Measurements from ENCODE around the gene PTPRN2. TPM values are rescaled to one million over a fixed set of nuclear protein-coding genes. Genes with fewer than 3 reads are reported as not detected.

Gene PTPRN2
- total RNA-seq, 2 experiments from 2014 or later: 4.7 to 4.8 TPM

DNA sequence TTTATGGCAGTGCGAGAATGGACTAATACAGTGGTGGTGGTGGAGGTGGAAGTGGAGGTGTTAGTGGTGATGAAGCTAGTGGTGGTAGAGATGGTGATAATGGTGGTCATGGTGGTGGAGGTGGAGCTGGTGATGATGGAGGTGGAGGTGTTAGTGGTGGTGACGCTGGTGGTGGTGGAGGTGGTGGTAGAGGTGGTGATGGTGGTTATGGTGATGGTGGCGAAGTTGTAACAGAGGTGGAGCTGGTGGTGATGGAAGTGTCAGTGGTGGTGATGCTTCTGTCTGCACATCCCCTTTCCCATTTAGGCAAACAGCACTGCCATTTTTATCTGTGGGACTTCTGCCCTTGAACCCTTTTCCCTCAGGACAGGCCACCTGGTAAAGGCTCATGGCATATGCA lies 7.4 kb upstream of the PTPRN2 start:
- no peaks in the 10 kb centered on the region for H3K4me1 Mint-ChIP-seq
- ChIA-PET POLR2A (no interaction called here), CTCF (no interaction called here)
- DNase-seq: no peak
- no peaks in the 10 kb centered on the region for H3K27me3 Mint-ChIP-seq
- no peak overlapping the region for H3K27ac Mint-ChIP-seq
- H3K36me3 Mint-ChIP-seq (ENCODE audit: low read depth): peaks cover 12% of the 10 kb centered on the region
- H3K4me3 Mint-ChIP-seq: no peak overlapping the region
- H3K9me3 Mint-ChIP-seq: peaks cover 9% of the 10 kb centered on the region

DNA sequence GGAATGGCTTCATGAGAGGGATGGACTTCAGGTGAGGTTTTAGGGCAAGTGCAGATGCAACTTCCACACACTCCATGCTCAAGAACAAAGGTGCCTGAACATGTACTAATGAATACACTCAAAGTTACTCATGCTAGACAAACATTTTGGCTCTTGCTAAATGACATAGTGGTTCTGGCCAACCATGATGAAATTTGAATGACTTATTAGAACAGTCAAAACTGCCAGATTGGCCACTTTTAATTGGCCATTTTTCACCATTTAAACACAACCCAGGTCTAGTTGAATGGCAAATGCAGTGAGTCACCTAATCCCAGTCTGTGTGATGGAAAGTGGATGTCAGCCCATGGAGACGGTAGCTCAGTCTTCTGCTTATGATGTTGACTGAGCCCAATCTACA lies 4.9 kb upstream of the PTPRN2 start:
- Mint-ChIP-seq H3K36me3 (ENCODE audit: low read depth) (peaks cover 17% of the 10 kb centered on the region), H3K27ac (no peak overlapping the region), H3K27me3 (peaks cover 10% of the 10 kb centered on the region), H3K9me3 (peaks cover 9% of the 10 kb centered on the region), H3K4me1 (no peaks in the 10 kb centered on the region), H3K4me3 (no peak overlapping the region)
- ChIA-PET POLR2A (no interaction called here), CTCF (no interaction called here)
- DNase-seq: no peak

DNA sequence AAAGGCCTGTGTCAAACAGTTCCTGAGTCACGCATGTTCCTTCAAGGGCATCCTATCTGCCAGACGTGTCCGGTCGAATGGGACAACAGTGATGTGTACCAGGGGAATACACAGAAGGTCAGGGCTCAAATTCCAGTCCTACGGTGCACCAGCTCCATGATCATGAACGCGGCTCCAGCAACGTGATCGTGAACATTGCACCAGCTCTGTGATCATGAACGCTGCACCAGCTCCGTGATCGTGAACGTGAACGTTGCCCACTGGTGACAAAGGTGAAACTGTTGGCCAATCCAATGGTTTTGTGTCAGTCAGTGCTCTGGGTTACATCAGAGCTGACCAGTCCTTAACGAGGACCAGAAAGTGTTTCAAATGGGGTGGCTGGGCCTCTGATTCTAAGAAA lies 4.3 kb upstream of the PTPRN2 start:
- DNase-seq: no peak
- Mint-ChIP-seq H3K27ac (no peak overlapping the region), H3K4me3 (no peak overlapping the region), H3K4me1 (no peaks in the 10 kb centered on the region), H3K36me3 (ENCODE audit: low read depth) (peaks cover 17% of the 10 kb centered on the region), H3K9me3 (peaks cover 9% of the 10 kb centered on the region), H3K27me3 (peaks cover 10% of the 10 kb centered on the region)
- ChIA-PET POLR2A (no interaction called here), CTCF (no interaction called here)

DNA sequence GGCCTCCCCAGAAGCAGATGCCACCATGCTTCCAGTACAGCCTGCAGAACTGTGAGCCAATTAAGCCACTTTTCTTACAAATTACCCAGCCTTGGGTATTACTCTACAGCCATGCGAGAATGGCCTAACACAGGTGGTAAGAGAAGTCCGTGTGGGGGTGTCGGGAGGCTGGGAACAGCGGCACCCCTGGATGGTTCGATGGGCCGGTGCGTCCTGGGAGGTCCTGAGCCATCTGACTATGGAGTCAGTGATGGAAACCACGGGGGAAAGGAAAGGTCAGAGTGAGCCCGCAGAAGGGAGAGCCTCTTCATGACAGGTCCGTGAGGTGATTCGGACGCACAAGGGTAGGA lies 2.5 kb upstream of the PTPRN2 start:
- DNase-seq: no peak
- POLR2A ChIA-PET: no interaction called here
- Mint-ChIP-seq H3K27ac (no peak overlapping the region), H3K27me3 (peaks cover 20% of the 10 kb centered on the region), H3K4me3 (no peak overlapping the region), H3K36me3 (ENCODE audit: low read depth) (peaks cover 5% of the 10 kb centered on the region), H3K9me3 (peaks cover 5% of the 10 kb centered on the region), H3K4me1 (peaks cover 3% of the 10 kb centered on the region)
- CTCF ChIA-PET: no interaction called here

DNA sequence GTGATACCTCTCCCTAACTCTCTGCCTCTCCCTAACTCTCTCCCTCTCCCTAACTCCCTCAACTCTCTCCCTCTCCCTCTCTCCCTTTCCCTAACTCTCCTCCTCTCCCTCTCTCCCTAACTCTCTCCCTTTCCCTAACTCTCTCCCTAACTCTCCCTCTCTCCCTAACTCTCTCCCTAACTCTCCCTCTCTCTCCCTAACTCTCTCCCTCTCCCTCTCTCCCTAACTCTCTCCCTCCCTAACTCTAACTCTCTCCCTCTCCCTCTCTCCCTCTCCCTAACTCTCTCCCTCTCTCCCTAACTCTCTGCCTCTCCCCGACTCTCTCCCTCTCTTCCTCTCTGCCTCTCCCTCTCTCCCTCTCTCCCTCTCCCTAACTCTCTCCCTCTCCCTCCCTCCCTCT lies 2.0 kb upstream of the PTPRN2 start:
- Mint-ChIP-seq H3K36me3 (ENCODE audit: low read depth) (peaks cover 5% of the 10 kb centered on the region), H3K27ac (no peak overlapping the region), H3K4me1 (peaks cover 3% of the 10 kb centered on the region), H3K4me3 (no peak overlapping the region), H3K27me3 (peaks cover 21% of the 10 kb centered on the region), H3K9me3 (peaks cover 5% of the 10 kb centered on the region)
- DNase-seq: no peak
- ChIA-PET CTCF (no interaction called here), POLR2A (no interaction called here)

DNA sequence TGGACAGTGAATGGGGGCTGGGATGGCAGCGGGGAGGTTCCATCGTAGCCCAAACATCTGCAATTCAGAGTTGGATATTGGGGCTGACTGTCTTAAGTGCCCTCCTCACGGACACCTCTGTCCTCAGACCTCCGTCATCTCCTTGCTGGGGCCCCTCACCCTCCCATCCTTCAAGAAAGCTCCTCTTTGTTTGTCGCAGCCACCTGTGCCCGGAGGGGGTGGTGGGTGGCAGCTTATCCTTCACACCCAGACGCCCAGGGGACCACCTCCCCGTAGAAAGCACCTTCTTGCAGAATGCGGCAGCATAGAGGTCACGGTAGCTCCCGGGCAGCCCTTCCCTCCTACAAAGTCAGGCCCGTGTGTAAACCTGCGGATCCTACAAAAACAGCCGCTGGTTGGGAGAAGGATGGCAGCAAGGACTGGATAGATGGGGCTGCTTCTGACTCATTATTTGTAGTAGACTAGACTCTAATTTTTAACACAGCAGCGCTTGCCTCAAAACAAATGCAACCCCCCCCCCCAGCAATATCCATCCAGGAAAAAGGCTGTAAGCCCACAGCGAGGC lies 1.3 kb upstream of the PTPRN2 start:
- Mint-ChIP-seq H3K9me3 (peaks cover 5% of the 10 kb centered on the region), H3K36me3 (ENCODE audit: low read depth) (peaks cover 5% of the 10 kb centered on the region), H3K4me3 (no peak overlapping the region), H3K27ac (no peak overlapping the region), H3K27me3 (peaks cover 26% of the 10 kb centered on the region), H3K4me1 (peaks cover 3% of the 10 kb centered on the region)
- POLR2A ChIA-PET: no interaction called here
- CTCF ChIA-PET: no interaction called here
- DNase-seq: no peak

DNA sequence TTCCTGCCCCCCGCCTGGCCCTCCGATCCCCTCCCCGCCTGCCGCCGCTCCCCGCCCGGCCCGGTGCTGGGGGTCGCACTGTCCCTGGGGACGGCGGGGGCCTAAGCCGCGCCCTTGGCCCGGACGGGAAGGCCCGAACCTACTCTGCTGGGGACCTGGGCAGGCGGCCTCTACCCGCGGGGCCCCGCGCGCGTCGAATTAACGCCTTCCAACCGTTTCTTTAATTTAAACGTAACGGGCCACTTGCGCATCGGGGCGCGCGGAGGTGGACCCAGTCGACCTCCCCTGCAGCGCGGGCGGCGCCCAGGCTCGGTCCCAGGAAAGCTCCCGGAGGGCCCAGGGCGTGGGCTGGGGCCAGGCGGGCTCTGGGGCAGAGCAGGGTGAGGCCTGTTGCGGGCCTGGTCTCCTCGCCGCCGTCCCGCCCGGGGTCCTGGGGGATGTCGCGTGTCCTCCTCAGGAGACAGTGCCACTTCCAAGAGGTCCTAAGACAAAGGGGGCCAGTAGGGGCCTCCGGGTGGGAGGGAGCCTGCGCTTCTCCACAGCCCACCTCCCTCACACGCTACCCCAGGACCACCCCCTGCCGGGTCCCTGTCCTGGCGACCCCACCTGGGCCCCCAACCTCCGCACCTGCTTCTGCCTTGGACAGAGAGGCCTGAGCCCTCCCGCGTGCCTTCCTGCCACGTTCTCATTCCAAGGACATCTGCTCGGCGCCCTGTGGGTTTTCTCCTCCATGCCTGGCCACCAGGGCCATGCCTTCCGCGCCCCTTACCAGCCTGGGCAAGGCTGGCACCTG lies 658 bp upstream of the PTPRN2 start:
- peaks cover 5% of the 10 kb centered on the region for H3K9me3 Mint-ChIP-seq
- H3K27me3 Mint-ChIP-seq: peaks cover 29% of the 10 kb centered on the region
- ChIA-PET POLR2A (no interaction called here), CTCF (no interaction called here)
- no peak overlapping the region for H3K4me3 Mint-ChIP-seq
- H3K27ac Mint-ChIP-seq: no peak overlapping the region
- H3K4me1 Mint-ChIP-seq: peaks cover 3% of the 10 kb centered on the region
- H3K36me3 Mint-ChIP-seq (ENCODE audit: low read depth): peaks cover 5% of the 10 kb centered on the region
- no peak for DNase-seq

DNA sequence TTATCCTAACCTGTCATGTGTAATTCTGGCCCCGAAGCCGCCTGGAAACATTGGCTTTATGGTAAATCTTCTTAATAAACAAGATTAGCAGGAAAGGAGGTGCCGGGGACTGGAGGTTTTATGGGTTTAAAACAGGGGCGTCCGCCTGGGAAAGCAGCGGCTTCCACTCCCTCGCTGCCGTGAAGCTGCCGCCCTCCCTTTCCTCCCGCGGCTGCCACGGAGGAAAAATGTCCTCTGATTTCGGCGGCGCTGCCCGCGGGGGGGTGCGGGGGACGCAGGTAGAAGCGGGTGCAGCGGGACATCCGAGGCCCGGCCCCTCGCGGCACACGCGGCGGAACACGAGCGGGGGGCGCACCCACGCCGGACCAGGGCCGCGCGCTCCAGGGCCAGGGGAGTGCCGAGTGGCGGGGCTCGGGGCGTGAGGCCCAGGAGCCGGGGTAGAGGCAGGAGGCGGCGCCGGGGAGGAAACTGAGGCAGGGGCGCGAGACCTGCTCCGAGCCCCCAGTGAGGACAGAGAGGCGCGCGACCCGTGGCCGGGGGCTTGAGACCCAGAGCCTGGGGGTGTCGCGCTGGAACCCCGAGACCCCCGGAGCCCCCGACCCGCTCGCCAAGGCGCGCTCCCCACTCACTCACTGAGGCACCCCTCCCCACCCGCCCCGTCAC lies 993 bp downstream of the PTPRN2 start:
- Mint-ChIP-seq H3K27me3 (peaks cover 29% of the 10 kb centered on the region), H3K4me3 (no peak overlapping the region)

DNA sequence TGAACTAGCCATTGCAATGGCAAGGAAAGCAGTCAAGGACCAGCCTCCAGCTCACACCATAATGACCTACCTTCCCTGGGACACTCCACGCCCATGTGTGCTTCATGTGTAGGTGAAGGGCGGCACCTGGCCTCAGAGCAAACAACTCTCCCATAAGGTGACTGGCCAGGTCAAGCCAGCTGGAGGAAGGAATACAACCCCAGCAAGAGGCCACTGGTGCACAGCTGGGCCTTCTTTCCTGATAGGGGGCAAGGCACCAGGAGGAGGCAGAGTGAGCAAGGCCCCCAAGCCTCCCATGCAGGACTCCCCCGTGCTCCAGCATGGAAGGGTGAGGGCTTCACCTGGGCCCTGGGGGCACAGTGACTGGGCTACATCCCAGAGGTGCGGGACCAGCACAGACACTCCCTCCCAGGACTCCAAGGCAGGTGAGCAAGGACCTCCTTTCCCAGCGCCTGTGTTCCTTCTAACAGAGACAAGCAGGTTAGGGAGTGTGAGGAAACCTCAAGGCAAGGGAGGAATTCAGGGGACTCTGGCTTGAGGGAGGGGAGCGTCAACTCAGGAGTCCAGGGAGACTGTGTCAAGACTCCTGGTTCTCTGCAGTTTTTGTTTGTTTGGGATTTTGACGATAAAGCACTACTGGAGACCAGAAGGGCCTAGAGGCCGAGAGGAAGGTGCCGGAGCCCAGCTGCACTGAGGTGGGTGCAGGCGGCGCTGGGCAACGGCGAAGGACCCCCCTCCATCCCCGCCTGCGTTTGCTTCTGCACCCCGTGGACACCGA lies 1.7 kb downstream of the PTPRN2 start:
- peaks cover 29% of the 10 kb centered on the region for H3K27me3 Mint-ChIP-seq
- H3K4me3 Mint-ChIP-seq: peak overlapping the region; percentile 21
- H3K36me3 Mint-ChIP-seq (ENCODE audit: low read depth): peaks cover 5% of the 10 kb centered on the region
- no peak overlapping the region for H3K27ac Mint-ChIP-seq
- H3K9me3 Mint-ChIP-seq: no peaks in the 10 kb centered on the region
- ChIA-PET POLR2A (no interaction called here), CTCF (no interaction called here)
- H3K4me1 Mint-ChIP-seq: peaks cover 6% of the 10 kb centered on the region
- DNase-seq: no peak

More for the DNA sequence above, 993 bp downstream of the PTPRN2 start:
- DNase-seq: no peak
- H3K4me1 Mint-ChIP-seq: peaks cover 6% of the 10 kb centered on the region
- no peaks in the 10 kb centered on the region for H3K9me3 Mint-ChIP-seq
- ChIA-PET POLR2A (no interaction called here), CTCF (no interaction called here)
- H3K36me3 Mint-ChIP-seq (ENCODE audit: low read depth): peaks cover 5% of the 10 kb centered on the region
- no peak overlapping the region for H3K27ac Mint-ChIP-seq

DNA sequence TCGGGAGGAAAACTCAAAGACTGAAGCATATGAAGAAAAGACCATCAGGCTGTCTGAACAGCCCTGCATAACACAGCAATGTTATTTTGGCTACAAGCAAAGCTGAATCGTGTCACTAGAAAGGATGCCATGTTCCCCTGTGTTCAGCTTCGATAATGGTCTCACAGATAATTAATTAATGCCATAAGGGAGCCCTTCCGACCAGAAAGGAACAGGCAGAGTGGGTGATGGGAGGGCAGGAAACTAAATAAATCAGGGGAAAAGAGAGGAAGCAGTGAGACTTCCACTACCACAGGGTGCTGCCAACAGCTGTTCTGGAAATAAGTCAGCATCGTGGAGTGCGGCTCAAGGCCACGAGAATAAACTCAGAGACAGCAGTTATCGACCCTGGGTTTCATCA lies 3.2 kb downstream of the PTPRN2 start:
- peaks cover 5% of the 10 kb centered on the region for H3K36me3 Mint-ChIP-seq (ENCODE audit: low read depth)

DNA sequence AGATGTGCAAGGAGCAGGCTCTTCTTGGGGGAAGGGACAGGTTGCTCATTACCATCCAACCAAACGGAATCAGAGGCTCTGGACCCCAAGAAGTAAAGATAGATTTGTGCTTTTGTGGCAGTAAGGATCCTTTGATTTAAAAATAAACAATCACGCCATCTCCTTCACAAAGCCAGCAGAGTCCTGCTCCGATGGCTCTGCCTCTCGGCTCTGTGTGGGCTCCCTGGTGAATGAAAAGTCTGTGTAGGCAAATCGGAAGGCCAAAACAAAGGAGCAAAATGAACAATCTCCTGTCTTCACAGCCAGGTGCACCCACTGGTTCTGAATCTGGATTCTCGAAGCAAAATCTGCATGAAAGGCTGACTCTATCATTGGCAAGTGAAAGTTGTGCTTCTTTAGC lies 3.8 kb downstream of the PTPRN2 start:
- H3K27me3 Mint-ChIP-seq: peaks cover 21% of the 10 kb centered on the region
- H3K36me3 Mint-ChIP-seq (ENCODE audit: low read depth): peaks cover 2% of the 10 kb centered on the region
- DNase-seq: no peak
- ChIA-PET POLR2A (no interaction called here), CTCF (no interaction called here)
- peaks cover 6% of the 10 kb centered on the region for H3K4me1 Mint-ChIP-seq
- no peak overlapping the region for H3K4me3 Mint-ChIP-seq
- peaks cover 13% of the 10 kb centered on the region for H3K9me3 Mint-ChIP-seq
- no peak overlapping the region for H3K27ac Mint-ChIP-seq

More for the DNA sequence above, 3.2 kb downstream of the PTPRN2 start:
- peaks cover 6% of the 10 kb centered on the region for H3K4me1 Mint-ChIP-seq
- H3K27ac Mint-ChIP-seq: no peak overlapping the region
- H3K4me3 Mint-ChIP-seq: no peak overlapping the region
- ChIA-PET POLR2A (no interaction called here), CTCF (no interaction called here)
- H3K9me3 Mint-ChIP-seq: peaks cover 10% of the 10 kb centered on the region
- peaks cover 27% of the 10 kb centered on the region for H3K27me3 Mint-ChIP-seq
- DNase-seq: no peak

DNA sequence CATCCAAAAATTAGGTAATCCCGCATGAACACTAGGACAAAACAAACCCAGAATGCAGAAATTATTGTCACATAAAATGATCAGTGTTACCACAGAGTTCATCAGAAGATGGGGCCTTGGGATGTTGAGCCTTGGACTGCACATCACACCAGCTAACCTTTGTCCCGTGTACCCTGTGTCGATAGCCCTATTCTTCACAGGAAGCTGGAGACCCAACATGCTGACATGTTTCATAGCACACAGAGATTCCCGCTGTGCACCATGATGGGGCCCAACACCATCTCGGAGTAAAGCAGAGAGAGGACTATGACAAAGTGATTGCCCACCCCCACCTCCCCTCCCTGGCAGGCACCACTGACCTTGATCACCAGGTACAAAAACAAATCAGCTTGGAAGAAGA lies 4.5 kb downstream of the PTPRN2 start:
- peaks cover 6% of the 10 kb centered on the region for H3K4me1 Mint-ChIP-seq
- no peak overlapping the region for H3K4me3 Mint-ChIP-seq
- no peaks in the 10 kb centered on the region for H3K36me3 Mint-ChIP-seq (ENCODE audit: low read depth)
- no peak overlapping the region for H3K27ac Mint-ChIP-seq
- no peak for DNase-seq
- peaks cover 15% of the 10 kb centered on the region for H3K9me3 Mint-ChIP-seq
- peaks cover 19% of the 10 kb centered on the region for H3K27me3 Mint-ChIP-seq
- ChIA-PET POLR2A (no interaction called here), CTCF (no interaction called here)

DNA sequence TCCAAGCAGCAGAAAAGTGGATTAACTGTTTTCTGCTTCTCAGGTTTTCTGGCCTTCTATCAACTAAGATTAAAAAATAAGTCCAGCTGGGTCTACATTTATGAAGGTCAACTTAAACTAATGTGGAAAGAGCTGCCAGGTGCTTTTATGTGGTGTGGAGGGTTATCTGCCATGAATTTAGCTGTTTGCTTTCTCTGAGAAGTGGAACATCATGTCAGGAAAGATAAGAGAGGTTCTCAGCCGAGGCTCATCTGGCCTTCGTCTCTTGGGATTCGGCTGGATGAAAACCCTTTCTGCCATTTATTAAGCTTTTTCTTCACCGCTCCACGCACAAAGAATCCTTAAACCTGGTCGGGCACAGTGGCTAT lies 5.5 kb downstream of the PTPRN2 start:
- H3K36me3 Mint-ChIP-seq (ENCODE audit: low read depth): no peaks in the 10 kb centered on the region
- H3K27ac Mint-ChIP-seq: no peak overlapping the region
- H3K4me1 Mint-ChIP-seq: peaks cover 6% of the 10 kb centered on the region
- POLR2A ChIA-PET: no interaction called here
- peaks cover 15% of the 10 kb centered on the region for H3K9me3 Mint-ChIP-seq
- CTCF ChIA-PET: no interaction called here
- no peak overlapping the region for H3K4me3 Mint-ChIP-seq
- H3K27me3 Mint-ChIP-seq: peaks cover 19% of the 10 kb centered on the region
- DNase-seq: no peak
